Neural cell (in vitro differentiated cells): ENCODE data around the gene IFITM2. TPM values are rescaled to one million over a fixed set of nuclear protein-coding genes. Genes with fewer than 3 reads are reported as not detected.

Source experiments
- H2AFZ ChIP-seq: fragments of 200-600, 300-800 bp; sonication (generic), shearing (Covaris generic); 2 replicates; pipeline ENCODE4 v1.6.0; 2014; ENCODE audit warnings: low read depth, mild to moderate bottlenecking, antibody characterized with exemption, low read length, moderate library complexity
- H3F3A ChIP-seq: fragments of 200-600 bp; shearing (Covaris generic); 2 replicates; pipeline ENCODE4 v1.6.1; 2016; ENCODE audit warnings: mild to moderate bottlenecking, moderate library complexity, mixed read lengths, antibody characterized with exemption, low read length; ENCODE audit not compliant: insufficient read depth, poor library complexity, severe bottlenecking
- H3K27ac ChIP-seq: fragments of 200-600, 300-800 bp; sonication (generic), shearing (Covaris generic); 2 replicates; pipeline ENCODE4 v1.5.1; 2014; ENCODE audit warnings: mild to moderate bottlenecking, low read length, moderate library complexity
- H3K27me3 ChIP-seq: fragments of 300-800, 200-600 bp; sonication (generic), shearing (Covaris generic); 2 replicates; pipeline ENCODE4 v1.6.0; 2014; ENCODE audit warnings: mild to moderate bottlenecking, low read depth, low read length, moderate library complexity; ENCODE audit not compliant: insufficient read depth
- H3K36me3 ChIP-seq: fragments of 300-800, 200-600 bp; sonication (generic), shearing (Covaris generic); 2 replicates; pipeline ENCODE4 v1.5.1; 2014; ENCODE audit warnings: mild to moderate bottlenecking, antibody characterized with exemption, low read length, moderate library complexity; ENCODE audit not compliant: insufficient read depth
- H3K4me2 ChIP-seq: fragments of 300-800, 200-600 bp; sonication (generic), shearing (Covaris generic); 2 replicates; pipeline ENCODE4 v1.6.0; 2014; ENCODE audit warnings: mild to moderate bottlenecking, low read length
- H3K4me3 ChIP-seq: fragments of 300-800, 200-600 bp; sonication (generic), shearing (Covaris generic); 2 replicates; pipeline ENCODE4 v1.5.1; 2014; ENCODE audit warnings: mild to moderate bottlenecking, low read length, moderate library complexity
- H3K79me2 ChIP-seq: fragments of 200-600 bp; shearing (Covaris generic); replicated peaks from 2 replicates; pipeline ENCODE4 v1.6.0; 2014; ENCODE audit warnings: mild to moderate bottlenecking, low read length, moderate library complexity; ENCODE audit not compliant: insufficient read depth
- H3K9ac ChIP-seq: fragments of 300-800, 200-600 bp; sonication (generic), shearing (Covaris generic); 2 replicates; pipeline ENCODE4 v1.6.1; 2016; ENCODE audit warnings: mild to moderate bottlenecking, low read length, mixed read lengths
- H3K9me2 ChIP-seq: fragments of 200-600 bp; shearing (Covaris generic); 2 replicates; pipeline ENCODE4 v1.6.1; 2016; ENCODE audit warnings: mild to moderate bottlenecking, low read length, mixed read lengths; ENCODE audit not compliant: insufficient read depth
- H3K9me3 ChIP-seq: fragments of 200-600, 300-800 bp; sonication (generic), shearing (Covaris generic); 2 replicates; pipeline ENCODE4 v1.6.1; 2016; ENCODE audit warnings: mild to moderate bottlenecking, mixed run types, low read length, moderate library complexity, mixed read lengths
- H4K20me1 ChIP-seq: fragments of 200-600 bp; shearing (Covaris generic); 2 replicates; pipeline ENCODE4 v1.6.1; 2016; ENCODE audit warnings: mild to moderate bottlenecking, mixed run types; ENCODE audit not compliant: insufficient read depth
- EP300 ChIP-seq: fragments of 450-650 bp; conservative IDR thresholded peaks from 2 replicates; pipeline ENCODE4 v1.6.1; 2014; ENCODE audit warnings: antibody characterized with exemption, mild to moderate bottlenecking, moderate library complexity; ENCODE audit not compliant: poor library complexity, severe bottlenecking
- EZH2 ChIP-seq: fragments of 200-600, 300-800 bp; shearing (Covaris generic), sonication (generic); IDR thresholded peaks from 2 replicates; pipeline ENCODE4 v1.6.1; 2014; ENCODE audit warnings: antibody characterized with exemption, low read length, borderline replicate concordance, mild to moderate bottlenecking; ENCODE audit not compliant: insufficient read depth, poor library complexity, severe bottlenecking
- MXI1 ChIP-seq: fragments of 450-650 bp; conservative IDR thresholded peaks from 2 replicates; pipeline ENCODE4 v1.6.1; 2014; ENCODE audit warnings: antibody characterized with exemption, mild to moderate bottlenecking; ENCODE audit not compliant: poor library complexity, severe bottlenecking
- POLR2AphosphoS5 ChIP-seq: IDR thresholded peaks from 2 replicates; pipeline ENCODE4 v1.6.1; 2012
- RAD21 ChIP-seq: fragments of 450-650 bp; conservative IDR thresholded peaks from 2 replicates; pipeline ENCODE4 v1.6.1; 2014; ENCODE audit warnings: antibody characterized with exemption, mild to moderate bottlenecking, moderate library complexity
- SMC3 ChIP-seq: fragments of 450-650 bp; conservative IDR thresholded peaks from 2 replicates; pipeline ENCODE4 v1.6.1; 2014; ENCODE audit warnings: antibody characterized with exemption, mild to moderate bottlenecking, moderate library complexity; ENCODE audit not compliant: poor library complexity
- TAF1 ChIP-seq: IDR thresholded peaks from 2 replicates; pipeline ENCODE4 v1.6.1; 2012; ENCODE audit warnings: low read depth
- polyA plus RNA-seq: library from polyadenylated mRNA; depleted of rRNA; stranded (reverse); fragments of >200 nt; gene quantifications from 2 replicates; pipeline ENCODE4 v1.2.3, GENCODE V29; 2014
- TF ChIP-seq, protein P1 (sequence below): IDR thresholded peaks from 2 replicates; pipeline ENCODE4 v1.6.1; 2012; ENCODE audit warnings: borderline replicate concordance
- TF ChIP-seq, protein P2 (sequence below): fragments of 450-650 bp; IDR thresholded peaks from 2 replicates; pipeline ENCODE4 v1.5.1; 2014; ENCODE audit warnings: antibody characterized with exemption, mild to moderate bottlenecking, moderate library complexity; ENCODE audit not compliant: poor library complexity, severe bottlenecking

Gene IFITM2
- polyA plus RNA-seq, 1 donor from 2014 or later: not detected

DNA sequence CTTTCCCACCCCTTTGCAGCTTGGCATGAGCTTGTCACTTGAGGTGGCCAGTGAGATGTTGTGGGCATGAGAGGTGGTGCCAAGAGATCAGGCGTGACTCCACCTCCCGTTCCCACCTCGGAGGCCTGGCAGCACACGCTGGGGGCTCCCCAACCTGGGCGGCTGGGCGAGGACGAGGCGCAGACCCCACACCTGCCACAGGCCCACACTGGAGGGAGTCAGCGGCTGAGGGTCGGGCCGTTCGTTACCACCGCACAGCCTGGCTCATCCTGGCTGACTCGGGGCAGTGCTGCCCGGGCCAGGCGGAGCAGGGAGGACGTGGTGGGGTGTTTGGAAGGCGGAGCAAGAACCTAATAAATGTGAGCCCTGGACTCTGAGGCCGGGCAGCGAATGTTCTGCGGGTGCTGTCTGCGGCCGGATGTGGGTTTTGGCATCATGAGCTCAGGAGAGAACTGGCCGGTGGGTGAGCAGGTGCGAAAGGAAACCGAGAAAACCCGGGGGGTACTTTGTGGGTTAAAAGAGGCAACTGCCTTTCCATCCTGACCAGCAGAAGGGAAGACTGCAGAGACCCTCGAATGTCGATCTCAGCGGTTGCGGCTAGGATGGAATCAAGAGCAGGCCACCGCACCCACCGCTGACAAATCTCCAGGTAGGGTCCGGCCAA is 23.2 kb downstream of the IFITM2 start:
- TF ChIP-seq RAD21: no peak
- no peaks in the 10 kb centered on the region for H3K9me3 ChIP-seq
- H2AFZ ChIP-seq: no peak overlapping the region
- no peak overlapping the region for H3K9ac ChIP-seq
- H4K20me1 ChIP-seq: no peaks in the 10 kb centered on the region
- no peaks in the 10 kb centered on the region for H3K79me2 ChIP-seq
- H3K4me2 ChIP-seq: no peak overlapping the region
- H3K4me3 ChIP-seq: no peak overlapping the region
- no peaks in the 10 kb centered on the region for H3K9me2 ChIP-seq
- H3K27me3 ChIP-seq: no peaks in the 10 kb centered on the region
- no peaks in the 10 kb centered on the region for H3K36me3 ChIP-seq
- no peaks in the 10 kb centered on the region for H3F3A ChIP-seq
- no peak overlapping the region for H3K27ac ChIP-seq

DNA sequence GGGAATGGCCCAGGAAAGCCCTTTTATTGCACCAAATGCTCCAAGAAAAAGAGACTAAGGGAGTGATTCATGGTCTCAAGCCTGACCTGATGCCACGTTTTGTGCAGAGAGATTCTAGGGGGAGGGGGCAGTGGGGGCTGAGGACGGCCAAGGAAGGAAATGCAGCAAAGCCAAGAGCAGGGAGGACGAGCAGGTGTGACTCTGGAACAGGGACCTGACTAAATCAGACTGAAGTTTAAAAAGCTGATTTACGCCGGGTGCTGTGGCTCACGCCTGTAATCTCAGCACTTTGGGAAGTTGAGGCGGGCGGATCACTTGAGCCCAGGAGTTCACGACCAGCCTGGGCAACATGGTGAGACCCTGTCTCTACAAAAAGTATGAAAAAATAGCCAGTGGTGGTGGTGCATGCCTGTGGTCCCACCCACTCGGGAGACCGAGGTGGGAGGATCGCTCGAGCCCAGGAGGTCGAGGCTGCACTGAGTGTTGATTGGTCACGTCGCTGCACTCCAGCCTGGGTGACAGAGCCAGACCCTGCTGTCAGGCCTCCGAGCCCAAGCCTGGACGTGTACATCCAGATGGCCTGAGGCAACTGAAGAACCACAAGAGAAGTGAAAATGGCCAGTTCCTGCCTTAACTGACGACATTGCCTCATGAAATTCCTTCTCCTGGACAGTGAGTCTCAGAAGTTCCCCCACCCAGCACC is 23.9 kb downstream of the IFITM2 start:
- no peak overlapping the region for H2AFZ ChIP-seq
- no peaks in the 10 kb centered on the region for H3K79me2 ChIP-seq
- H3K27me3 ChIP-seq: no peaks in the 10 kb centered on the region
- H3K9me3 ChIP-seq: no peaks in the 10 kb centered on the region
- no peak overlapping the region for H3K4me2 ChIP-seq
- no peak overlapping the region for H3K27ac ChIP-seq
- no peak overlapping the region for H3K4me3 ChIP-seq
- TF ChIP-seq SMC3 (no peak), RAD21 (no peak), EP300 (no peak), TAF1 (no peak), POLR2AphosphoS5 (no peak), EZH2 (no peak), MXI1 (no peak)
- TF ChIP-seq, protein P1, sequence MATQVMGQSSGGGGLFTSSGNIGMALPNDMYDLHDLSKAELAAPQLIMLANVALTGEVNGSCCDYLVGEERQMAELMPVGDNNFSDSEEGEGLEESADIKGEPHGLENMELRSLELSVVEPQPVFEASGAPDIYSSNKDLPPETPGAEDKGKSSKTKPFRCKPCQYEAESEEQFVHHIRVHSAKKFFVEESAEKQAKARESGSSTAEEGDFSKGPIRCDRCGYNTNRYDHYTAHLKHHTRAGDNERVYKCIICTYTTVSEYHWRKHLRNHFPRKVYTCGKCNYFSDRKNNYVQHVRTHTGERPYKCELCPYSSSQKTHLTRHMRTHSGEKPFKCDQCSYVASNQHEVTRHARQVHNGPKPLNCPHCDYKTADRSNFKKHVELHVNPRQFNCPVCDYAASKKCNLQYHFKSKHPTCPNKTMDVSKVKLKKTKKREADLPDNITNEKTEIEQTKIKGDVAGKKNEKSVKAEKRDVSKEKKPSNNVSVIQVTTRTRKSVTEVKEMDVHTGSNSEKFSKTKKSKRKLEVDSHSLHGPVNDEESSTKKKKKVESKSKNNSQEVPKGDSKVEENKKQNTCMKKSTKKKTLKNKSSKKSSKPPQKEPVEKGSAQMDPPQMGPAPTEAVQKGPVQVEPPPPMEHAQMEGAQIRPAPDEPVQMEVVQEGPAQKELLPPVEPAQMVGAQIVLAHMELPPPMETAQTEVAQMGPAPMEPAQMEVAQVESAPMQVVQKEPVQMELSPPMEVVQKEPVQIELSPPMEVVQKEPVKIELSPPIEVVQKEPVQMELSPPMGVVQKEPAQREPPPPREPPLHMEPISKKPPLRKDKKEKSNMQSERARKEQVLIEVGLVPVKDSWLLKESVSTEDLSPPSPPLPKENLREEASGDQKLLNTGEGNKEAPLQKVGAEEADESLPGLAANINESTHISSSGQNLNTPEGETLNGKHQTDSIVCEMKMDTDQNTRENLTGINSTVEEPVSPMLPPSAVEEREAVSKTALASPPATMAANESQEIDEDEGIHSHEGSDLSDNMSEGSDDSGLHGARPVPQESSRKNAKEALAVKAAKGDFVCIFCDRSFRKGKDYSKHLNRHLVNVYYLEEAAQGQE: no peak
- TF ChIP-seq, protein P2, sequence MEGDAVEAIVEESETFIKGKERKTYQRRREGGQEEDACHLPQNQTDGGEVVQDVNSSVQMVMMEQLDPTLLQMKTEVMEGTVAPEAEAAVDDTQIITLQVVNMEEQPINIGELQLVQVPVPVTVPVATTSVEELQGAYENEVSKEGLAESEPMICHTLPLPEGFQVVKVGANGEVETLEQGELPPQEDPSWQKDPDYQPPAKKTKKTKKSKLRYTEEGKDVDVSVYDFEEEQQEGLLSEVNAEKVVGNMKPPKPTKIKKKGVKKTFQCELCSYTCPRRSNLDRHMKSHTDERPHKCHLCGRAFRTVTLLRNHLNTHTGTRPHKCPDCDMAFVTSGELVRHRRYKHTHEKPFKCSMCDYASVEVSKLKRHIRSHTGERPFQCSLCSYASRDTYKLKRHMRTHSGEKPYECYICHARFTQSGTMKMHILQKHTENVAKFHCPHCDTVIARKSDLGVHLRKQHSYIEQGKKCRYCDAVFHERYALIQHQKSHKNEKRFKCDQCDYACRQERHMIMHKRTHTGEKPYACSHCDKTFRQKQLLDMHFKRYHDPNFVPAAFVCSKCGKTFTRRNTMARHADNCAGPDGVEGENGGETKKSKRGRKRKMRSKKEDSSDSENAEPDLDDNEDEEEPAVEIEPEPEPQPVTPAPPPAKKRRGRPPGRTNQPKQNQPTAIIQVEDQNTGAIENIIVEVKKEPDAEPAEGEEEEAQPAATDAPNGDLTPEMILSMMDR: no peak
- no peaks in the 10 kb centered on the region for H4K20me1 ChIP-seq
- H3K36me3 ChIP-seq: no peaks in the 10 kb centered on the region
- H3F3A ChIP-seq: no peaks in the 10 kb centered on the region
- no peaks in the 10 kb centered on the region for H3K9me2 ChIP-seq
- no peak overlapping the region for H3K9ac ChIP-seq
